ENCODE results near the gene SLC22A23.
A peak's percentile ranks its signal among the peaks of the same experiment; 100 is the strongest.

SLC22A23 gene

DNA sequence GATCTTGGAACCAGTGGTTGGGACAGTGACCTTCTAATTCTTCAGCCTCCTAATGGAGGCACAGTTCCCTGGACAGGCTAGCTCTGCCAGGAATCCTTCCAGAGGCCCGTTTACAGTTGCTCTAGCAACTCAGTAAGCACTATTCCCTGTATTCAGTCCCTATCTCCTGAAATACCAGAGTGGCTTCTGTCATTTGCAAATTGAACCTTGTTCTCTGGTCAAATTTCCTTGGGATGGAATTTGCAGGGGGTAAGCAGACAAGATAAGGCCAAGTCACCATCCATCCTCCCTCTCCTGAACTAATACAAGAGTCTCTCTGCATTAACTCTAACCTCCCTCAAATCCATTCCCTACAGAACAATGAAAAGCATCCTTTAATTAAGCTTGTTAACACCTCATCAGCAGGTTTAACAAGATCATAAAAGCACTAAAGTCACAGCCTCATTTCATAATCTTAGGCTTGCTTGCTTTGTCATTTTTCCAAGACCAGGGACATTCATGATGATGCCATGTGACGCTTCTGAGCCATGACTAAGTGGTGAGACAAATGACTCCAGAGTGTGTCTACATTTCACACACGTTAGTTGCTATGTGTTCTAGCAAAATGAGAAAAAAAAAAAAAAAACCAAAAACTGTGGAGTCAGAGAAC lies 37.1 kb downstream of the SLC22A23 start:
- peak; percentile 2 for DNase-seq

DNA sequence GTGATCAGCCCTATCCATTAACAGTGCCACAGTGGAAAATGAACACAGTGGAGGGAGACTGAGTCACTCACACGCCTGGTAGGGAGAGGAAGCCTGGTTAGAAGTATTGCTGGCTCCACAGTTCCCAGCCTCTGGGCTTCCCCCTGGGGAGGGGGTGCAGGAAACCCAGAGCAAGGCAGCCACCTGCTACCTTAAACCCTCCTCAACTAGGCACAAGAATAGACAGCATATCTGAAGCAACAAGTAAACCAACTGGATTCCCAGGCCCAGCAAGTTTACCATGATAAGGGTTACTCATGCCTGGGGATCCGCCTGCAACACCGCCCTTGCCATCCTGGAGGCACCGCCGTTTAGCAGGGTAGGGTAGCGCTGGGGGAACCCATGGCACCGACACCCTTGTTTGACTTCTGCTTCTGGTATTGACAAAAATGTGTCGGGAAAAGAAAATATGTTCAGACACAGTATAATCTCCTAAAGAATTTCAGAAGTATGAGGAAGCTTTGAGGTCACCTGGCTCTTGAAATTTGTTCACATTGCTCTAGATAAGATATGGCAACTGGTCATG lies 38.3 kb downstream of the SLC22A23 start:
- DNase-seq, result no peak

DNA sequence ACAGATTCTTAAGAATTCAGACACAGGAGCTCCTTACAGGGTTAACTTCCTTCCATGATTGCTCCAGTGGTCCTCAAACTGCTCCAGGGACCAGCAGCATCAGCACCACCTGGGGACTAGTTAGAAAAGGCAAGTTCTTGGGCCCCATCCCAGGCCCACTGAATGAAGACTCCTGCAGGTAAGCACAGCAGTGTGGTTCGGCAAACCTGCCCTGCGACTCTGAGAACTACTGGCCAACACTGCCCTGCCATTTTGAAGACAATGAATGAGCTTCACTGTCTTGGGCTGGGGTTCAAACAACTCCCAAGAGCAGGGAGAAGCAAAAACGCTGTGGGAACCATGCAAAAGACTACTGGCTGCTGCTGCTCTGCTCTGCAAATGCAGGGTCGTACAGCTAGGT lies 39.4 kb downstream of the SLC22A23 start:
- DNase-seq, result no peak

DNA sequence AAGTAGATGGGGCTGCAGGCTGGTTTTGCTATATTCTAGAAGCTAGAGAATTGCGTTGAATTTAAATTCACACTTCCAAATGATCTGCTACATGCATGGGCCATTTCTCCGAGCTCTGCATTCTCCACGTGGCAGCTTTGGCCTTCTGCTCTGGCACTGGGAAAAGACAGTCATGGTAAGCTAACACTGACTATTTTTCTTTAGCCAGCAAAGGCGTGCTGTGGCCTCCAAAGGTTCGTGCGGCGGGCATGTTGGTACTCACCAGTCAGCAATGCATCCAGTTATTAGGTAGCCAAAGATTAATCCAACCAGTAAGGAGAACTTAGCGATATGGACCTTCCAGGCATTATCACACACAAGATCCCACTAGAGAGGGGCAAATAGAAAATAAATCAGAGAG lies 41.4 kb downstream of the SLC22A23 start:
- no peak for DNase-seq

DNA sequence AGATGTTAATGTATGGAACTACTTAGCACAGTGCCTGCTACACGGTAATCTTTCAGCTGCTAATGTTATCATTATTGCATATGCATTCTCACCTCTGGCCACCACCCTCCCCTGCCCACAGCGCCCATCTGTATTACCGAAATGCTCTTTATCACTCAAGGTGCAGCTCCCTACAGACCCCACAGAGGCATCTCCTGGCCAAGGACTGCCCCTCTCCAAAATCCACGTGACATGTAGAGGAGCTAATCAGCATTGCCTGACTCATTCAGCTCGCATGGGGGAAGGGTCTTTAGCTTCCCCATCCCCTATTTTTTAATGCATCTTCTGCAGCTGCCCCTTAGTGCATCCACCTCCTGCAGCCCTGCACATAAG lies 41.8 kb downstream of the SLC22A23 start:
- DNase-seq, result no peak

DNA sequence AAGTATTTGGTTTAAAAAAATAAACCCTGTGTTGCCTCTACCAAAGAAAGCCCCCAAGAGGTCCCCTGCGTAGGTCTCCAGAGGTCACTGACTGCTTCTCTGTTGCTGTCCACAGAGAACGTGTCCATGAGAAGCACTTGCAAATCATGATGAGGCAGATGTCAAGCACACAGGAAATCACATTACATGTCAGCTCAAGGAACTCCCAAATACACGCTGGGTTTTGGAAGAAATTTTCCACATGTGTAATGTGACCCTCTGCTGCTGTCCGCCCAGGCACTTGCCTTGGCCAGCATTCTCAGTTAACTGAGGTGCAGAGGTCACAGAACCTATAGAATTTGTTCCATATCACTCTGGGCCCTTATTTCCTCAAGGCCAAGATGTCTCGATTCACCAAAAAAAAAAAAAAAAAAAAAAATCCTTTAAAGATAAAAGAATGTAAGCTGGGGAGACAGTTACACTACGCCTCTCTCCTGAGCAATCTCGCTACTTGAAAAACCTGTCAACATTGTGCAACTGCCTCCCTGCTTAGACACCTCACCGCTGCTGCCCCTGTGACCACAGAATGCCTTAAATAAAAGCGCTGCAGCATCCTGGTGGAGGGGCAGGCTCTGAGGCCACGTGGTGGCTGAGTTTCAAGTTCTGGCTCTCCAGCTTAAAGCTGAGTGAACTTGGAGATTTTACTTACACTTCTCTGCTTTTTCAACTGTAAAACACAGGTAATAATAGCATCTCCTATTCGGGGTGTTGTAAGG lies 42.3 kb downstream of the SLC22A23 start:
- DNase-seq, result peak; percentile 1

DNA sequence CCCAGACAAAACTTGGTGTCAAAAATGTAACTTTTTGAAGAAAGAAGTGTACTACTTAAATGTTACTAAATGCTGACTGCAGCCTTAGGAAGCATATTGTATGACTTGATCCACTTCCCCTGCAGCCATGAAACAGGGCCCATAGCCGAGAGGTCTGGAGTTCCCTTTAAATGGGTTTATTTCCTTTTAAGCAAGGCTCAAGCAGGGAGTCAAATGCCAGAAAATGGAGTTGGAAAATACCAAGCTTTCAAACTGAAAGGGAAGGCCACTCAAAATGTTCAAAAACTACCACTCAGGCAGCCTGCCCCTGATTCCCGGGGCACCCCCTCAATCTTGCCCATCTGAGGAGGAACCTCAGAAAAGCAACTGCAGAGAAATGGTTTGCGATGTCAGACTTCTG lies 43.3 kb downstream of the SLC22A23 start:
- no peak for DNase-seq

DNA sequence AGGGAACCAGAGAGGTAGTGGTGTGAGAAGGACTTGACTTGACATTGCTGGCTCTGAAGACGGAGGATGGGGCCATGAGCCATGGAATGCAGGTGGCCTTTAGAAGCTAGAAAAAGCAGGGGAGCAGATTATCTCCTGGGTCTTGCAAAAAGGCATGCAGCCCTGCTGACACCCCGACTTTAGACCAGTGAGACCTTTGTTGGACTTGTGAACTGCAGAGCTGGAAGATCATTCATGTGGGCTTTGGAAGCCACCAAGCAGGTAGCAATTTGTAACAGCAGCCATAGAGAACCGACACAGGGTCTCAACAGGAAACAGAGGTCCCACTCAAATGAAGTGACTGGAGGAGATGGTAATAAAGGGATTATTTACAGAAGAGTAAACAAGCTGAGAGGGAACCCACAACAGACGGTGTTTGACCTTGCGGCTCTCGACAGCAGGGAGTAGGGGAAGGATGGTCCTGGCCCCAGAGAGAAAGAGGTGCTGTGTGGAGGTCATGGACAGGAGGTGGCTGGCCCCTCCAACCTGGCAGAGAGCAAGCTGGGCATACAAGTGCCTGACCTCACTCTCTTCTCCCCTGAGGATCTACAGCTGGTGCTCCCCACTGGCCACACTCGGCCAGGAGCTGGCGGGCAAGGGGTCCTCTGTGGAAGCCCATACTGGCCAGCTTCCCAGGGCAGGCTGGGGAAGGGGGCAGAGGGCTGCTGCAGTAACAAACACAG lies 43.9 kb downstream of the SLC22A23 start:
- no peak for DNase-seq

DNA sequence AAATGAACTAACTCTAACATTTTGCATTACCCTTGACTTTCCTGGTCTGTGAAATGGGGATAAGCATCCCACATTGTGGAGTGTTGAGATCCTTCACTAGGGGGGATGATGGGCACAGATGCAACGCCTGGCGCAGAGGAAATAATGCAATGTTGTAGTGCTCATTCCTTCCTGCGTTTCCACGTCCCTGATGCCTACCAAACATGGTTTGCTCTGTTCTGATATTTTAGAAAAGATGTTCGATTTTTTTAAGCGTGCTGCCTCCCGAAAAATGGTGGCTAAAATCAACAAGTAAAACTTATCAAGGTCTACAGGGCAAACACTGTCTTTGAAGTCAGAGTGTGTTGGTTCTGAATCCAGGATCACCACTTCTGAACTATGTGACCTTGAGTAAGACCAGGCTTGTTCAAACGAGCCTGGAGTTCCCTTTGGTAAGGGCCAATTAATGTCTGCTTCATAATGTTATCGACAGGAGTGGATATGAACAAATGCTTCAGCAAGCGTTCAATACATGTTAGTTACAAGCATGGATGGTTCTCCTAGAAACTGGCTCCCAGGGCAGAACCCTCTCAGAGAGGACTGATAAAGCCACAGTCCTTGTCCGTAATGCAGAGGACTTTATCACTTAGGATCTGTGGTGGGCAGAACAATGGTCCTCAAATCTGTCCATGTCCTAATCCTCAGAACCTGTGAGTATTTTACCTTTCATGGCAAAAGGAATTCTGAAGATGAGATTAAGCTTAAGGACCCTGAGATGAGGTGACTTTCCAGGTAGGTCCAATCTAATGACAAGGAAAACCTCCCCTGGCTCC lies 44.7 kb downstream of the SLC22A23 start:
- no peak for DNase-seq

DNA sequence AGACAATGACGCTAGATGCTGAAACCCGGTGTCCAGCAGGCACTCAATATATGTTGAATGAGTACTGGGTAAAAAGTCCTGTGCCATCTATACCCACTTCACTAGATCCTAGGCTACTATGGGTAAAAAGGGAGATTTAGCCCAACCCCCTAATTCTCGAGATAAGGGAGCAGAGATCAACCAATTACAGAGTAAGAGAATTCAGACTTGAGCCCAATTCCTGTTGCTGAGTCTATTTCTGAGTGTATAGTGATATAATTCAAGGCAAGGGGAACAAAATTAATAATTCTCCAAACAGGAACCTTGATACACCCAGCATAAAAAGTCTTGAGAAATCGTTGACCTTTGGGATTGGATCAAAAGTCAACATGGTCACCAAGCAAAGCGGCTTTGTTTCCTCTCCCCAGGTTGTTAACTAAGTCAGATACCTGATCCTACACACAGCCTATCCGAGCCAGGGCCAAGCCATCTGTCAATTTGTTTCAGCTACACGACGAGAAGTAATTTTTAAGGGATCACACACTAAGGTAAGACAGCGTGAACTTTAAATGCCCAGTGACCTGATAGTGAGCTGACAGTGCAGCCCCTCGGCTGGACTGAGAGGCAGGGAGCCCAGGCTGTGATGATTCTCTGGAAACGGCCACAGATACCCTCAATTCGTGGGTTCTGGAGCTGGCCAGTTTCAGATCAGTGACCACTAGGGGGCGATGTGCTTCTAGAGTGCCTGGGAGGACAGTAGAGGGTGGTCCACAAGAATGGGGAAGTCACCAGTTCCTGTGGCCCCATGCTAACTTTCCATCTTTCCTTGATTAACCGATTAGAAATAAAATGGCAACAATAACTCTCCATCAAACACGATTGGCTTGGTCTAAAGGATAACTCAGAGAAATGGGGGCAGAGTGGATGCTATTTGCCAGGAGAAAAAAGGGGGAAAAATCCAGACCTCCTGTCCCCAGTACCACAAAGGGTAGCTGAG lies 46.2 kb downstream of the SLC22A23 start:
- no peak for DNase-seq

DNA sequence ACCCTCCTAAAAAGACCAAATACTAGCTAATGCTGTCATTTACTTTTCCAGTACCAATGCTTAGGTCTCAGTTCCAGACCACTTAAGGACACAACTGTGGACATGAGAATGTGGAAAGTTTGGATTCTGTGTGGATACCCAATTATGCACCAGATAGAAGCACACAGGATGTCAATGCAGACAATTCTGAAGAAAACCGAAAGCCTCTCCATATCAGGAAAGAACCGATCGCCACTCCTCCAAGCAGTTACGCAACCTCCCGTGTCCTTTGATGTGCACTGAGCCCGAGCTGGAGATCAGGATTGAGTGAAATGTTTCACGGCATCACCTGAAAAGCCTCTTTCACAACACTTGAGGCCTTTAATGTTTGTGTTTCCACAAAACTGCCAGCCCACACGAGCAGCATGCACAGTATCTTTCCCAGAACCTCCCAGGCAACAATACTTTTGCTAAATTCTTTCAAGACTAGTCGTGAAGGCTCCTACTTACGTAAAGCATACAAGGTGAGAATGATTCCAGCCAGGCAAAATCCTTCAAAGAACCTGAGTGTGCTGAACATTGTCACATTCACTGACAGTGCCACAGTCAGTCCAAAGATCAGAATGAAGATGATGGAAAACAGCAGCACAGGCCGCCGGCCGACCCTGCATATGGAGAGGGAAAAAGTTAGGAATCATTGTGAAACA lies 47.0 kb downstream of the SLC22A23 start:
- DNase-seq, result peak; percentile 24

DNA sequence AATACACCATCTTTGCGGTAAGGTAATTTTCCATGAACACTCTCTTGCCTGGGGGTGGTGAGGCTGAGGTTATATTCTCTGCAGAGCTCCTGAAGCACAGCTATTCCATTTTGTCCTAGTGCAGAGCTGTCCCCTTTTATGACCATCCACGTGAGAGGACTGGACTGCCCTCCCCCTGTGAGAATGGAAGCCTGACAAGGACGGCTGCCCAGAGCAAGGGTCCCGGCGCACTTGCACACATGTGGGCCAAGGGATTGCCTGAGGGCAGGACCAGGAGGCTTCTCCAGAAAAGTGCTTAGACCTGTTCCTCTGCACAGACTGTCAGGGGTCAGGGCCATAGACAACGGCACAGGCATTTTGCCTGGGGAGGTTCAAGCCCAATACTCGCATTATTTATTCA lies 48.2 kb downstream of the SLC22A23 start:
- DNase-seq, result no peak

DNA sequence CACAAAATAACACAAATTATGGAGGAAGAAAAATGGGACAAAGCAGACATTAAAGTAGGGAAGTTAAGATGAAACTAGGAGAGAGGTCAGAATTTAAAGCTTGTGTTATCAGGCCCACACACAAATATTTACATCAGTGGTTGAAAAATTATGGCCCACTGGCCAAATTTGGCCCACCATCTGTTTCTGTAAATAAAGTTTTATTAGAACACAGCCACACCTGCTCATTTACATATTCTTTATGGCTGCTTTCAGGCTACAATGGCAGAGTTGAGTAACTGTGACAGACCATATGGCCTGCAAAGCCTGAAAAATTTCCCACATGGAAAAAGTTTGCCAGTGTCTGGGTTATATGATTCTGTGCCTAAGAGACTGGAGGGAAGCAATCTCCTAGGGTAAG lies 49.0 kb downstream of the SLC22A23 start:
- DNase-seq, result no peak

DNA sequence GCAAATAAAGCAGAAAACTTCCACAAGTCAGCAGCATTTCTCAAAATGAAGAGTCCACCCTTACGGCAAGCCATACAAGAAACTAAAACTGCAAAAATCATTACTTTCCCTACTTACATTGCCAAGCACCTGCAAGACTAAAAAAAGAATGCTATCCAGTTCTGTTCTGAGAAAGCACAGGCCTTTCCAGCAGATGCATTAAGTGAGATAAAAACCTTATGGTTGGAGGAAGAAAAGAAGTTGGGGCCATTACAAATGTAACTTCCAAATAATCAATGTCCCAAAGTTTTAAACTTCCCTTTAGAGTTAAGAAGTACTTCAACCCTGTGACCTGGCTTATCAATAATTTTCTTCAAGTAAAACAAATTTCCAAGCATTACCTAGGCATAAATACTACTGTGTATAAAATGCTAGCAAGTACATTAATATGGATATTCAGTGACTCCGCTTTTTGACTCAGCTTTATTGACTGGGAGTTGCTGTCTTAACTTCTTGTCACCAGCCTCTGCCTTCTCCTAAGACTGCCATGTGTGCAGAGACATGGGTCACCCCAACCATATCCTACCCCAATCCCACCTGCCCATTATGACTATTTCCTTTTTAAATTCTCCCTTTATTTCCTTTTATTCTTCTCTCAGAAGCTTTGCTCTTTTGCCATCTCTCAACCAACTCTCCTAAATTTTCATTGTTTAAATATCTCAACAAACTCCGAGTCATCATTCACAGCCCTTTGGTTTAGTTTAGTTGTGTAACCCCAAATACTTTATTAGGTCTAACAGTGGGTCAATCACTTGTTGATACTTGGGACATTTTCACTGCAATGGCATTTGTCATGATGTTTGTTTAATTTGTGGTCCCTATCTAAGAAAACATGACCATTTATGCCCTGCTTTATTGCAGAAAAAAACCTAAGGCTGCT lies 49.7 kb downstream of the SLC22A23 start:
- no peak for DNase-seq

DNA sequence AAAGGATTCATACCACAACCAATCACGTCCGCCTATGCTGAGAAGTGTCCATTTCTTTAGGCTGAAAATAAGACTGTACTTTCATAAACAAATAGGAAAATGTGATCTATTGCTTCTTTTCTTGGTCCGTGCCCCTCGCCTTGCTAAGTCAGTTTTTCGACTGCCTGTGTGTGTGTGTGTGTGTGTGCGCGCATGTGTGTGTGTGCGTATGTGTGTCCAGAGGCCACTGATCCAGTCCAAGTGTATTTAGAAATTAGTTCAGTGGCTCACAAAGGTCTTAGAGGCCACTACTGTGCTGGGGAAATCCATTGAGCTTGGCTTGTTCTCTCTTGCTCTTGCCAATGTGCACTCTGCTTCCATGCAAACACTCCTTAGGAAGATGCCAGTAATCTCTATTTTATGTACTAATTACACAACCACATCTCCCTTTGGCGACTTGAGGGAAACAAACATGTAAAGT lies 50.5 kb downstream of the SLC22A23 start:
- DNase-seq, result no peak

DNA sequence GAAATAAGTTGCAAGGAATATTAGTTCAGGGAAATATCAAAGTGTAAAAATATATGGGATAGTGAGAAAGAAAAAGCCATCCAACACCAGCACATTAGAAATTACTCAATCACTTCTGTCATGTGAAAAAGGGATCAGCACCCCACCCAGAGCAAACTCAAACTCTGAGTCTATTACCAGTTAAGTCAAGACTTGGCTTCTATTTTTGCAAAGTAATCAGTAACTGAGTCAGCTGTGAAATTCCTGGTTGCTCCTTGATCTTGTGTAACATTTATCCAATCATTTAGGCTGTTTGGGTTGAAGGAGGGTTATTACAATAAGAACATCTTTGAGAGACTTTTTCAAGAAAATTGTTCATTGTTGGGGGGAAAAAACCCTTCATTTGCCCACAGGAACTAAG lies 51.2 kb downstream of the SLC22A23 start:
- no peak for DNase-seq

DNA sequence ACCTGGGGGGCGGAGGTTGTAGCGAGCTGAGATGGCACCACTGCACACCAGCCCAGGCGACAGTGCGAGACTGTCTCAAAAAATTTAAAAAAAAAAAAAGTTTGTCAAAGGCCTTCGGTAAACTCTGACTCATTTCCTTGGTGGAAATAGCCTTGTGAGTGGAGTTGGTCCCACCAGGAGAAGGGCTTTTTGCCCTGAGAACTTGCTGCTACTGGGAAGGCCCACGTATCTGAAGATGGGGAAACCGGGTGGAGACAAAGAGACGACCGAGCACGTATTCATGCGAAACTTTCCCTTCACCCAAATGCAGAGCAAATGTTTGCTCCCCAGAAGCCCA lies 51.7 kb downstream of the SLC22A23 start:
- DNase-seq, result no peak

DNA sequence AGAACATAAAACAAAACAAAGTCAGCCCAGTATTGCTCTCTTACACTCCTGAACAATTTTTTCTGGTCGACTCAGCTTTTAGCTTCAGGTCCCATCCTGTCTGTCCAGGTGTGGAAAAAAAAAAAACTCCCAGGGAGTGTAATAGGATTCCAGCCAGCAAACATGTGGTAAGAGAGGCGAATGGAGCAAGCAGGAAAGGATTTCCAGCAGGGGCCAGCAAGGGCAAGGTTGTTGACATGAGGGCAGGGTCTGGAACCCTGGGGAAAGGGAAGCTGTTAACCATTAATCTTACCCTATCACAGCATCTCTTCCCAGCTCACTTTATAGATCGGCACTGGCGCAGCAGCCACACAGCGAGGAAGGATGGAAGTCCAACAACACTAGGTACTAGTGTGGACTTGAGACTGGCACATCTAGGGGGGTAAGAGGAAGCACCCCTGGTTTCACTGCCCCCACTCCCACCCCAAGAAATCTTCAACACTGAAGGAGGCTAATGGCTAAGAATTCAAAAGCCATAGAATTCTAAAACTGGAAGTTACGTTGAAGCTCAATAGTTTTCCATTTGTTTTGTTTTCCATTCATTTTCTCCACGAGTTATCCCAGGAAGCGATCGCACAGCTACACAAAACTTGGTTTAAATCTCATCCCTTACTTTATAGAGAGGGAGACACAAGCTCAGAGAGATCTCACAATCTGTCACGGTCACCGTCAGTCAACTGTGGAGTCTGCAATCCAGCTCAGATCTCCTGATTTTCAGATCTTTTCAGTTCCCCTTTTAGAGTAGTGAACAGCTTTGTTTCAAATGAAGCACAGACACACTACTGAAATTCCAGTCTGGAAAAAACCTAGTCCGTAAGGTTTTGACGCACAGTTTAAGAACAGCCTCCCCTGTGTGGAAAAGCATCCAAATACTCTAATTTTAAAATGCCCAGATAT lies 53.3 kb downstream of the SLC22A23 start:
- no peak for DNase-seq

Data from DMS79 treated with DMSO at 0.1 percent for 48 hours (cell line).